Keratinocyte (primary cell): ENCODE results near the gene TPI1.

Experiments used
- EZH2 ChIP-seq: IDR thresholded peaks from one replicate; pipeline ENCODE4 v1.6.1; 2012; ENCODE audit warnings: inconsistent platforms, mild to moderate bottlenecking, low read length, moderate library complexity
- TF ChIP-seq, protein P1 (sequence below), 3 experiments: IDR thresholded peaks in 1 of 3; conservative IDR thresholded peaks in 1 of 3; optimal IDR thresholded peaks in 1 of 3; 2 replicates in 2 of 3; 3 replicates in 1 of 3; pipeline versions ENCODE3 to v1.5.1; 2011; ENCODE audit warnings: low read length in 3 of 3, mild to moderate bottlenecking in 3 of 3, moderate library complexity in 2 of 3, control low read depth in 1 of 3, inconsistent platforms in 1 of 3; ENCODE audit not compliant: insufficient read depth in 2 of 3; ENCODE audit errors: extremely low read depth in 1 of 3

DNA sequence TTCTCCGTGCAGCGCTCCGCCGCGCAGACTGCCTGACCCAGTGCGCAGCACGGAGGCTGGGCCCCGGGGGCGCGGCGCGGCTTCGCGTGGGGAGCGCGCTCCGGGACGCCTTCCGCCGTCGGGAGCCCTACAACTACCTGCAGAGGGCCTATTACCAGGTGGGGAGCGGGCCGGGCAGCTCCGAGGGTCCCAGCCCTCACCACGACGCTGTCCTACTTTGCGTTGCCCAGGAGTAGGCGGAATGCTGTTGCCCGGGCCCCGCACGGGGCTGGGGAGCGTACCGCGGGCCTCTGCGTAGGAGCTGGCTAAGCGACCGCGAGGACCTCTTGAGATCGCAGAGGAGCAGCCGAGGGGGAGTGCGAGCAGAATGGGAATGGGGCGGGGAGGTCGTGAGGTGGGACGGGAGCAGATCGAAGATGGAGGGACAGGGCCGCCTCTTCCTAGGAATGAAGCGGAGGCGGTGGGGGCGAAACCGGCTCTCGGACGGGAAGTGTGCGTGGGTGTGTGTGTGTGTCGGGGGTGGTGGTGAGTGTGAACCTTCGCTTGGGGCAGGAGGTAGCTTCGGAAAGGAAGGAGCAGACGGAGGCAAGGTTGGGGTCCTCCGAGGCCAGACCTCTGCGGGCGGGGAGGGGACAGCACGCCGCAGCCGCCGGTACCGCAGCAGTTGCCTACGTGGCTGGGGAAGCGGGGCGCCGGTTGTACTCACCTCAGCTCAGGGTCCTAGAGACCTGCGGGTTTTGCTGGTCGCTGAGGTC is 38.4 kb upstream of the TPI1 start:
- TF ChIP-seq, protein P1, sequence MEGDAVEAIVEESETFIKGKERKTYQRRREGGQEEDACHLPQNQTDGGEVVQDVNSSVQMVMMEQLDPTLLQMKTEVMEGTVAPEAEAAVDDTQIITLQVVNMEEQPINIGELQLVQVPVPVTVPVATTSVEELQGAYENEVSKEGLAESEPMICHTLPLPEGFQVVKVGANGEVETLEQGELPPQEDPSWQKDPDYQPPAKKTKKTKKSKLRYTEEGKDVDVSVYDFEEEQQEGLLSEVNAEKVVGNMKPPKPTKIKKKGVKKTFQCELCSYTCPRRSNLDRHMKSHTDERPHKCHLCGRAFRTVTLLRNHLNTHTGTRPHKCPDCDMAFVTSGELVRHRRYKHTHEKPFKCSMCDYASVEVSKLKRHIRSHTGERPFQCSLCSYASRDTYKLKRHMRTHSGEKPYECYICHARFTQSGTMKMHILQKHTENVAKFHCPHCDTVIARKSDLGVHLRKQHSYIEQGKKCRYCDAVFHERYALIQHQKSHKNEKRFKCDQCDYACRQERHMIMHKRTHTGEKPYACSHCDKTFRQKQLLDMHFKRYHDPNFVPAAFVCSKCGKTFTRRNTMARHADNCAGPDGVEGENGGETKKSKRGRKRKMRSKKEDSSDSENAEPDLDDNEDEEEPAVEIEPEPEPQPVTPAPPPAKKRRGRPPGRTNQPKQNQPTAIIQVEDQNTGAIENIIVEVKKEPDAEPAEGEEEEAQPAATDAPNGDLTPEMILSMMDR (optimal IDR thresholded peaks at IDR 0.05 in 1 of 3, IDR thresholded peaks at IDR 0.05 in 1 of 3, conservative IDR thresholded peaks at IDR 0.05 in 1 of 3; ENCODE audit: extremely low read depth in 1 of 3, insufficient read depth in 2 of 3, low read length in 3 of 3), result no peak
- TF ChIP-seq EZH2, result peak; percentile 48
